RWPE1 (cell line): Measurements from ENCODE around the gene ADAM12.

ENCODE experiments used
- CTCF ChIA-PET: fragments of 350-600 bp; sonication (Branson Sonifier 250); formaldehyde crosslinking; extraction: SDS; loops from one replicate; lab custom pipeline; 2021; lab: Yijun Ruan, JAX
- POLR2A ChIA-PET: fragments of 400-600 bp; formaldehyde crosslinking; extraction: SDS; loops from one replicate; lab custom pipeline; 2020; ENCODE audit warnings: antibody characterized with exemption; ENCODE audit not compliant: low non-redundant PET; lab: Yijun Ruan, JAX
- DNase-seq: peaks from one replicate; pipeline ENCODE4 v3.0.0; 2012; ENCODE audit warnings: low spot score
- H3K27ac ChIP-seq: fragments of 450-650 bp; 2 replicates; pipeline ENCODE4 v1.5.1; 2017
- CTCF ChIP-seq: fragments of 450-650 bp; conservative IDR thresholded peaks from 2 replicates; pipeline ENCODE4 v1.5.1; 2017; ENCODE audit warnings: low read depth, mild to moderate bottlenecking

ADAM12 gene

GRCh38 chr10:126226205-126226604 lies 162.1 kb downstream of the ADAM12 start:
- TF ChIP-seq CTCF = no peak
- ChIA-PET CTCF (interaction anchor here (0.7 kb wide), 1 partner anchor 110 kb away, joined by 4 read pairs; no protein-coding TSS in a partner anchor), POLR2A (no interaction called here)
- no peak overlapping the region for H3K27ac ChIP-seq
- DNase-seq = no peak

DNA sequence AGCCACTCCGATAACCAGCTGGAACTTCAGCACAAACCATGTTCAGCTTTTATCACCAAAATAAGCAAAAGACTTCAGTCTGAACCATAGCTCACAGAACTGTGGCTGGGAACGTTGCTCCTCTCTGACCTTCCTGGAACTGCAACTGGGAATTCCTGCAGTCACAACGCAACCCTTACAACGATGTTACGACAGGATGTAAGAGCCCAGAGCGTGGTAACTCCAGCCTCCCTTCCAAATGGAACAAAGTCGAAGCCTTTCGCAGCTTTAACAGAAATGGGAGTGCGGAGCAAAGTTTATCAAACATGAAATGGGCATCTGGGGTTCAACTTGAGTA lies 162.6 kb downstream of the ADAM12 start:
- ChIA-PET CTCF (no interaction called here), POLR2A (no interaction called here)
- no peak for DNase-seq
- H3K27ac ChIP-seq = no peak overlapping the region
- no peak for TF ChIP-seq CTCF

DNA sequence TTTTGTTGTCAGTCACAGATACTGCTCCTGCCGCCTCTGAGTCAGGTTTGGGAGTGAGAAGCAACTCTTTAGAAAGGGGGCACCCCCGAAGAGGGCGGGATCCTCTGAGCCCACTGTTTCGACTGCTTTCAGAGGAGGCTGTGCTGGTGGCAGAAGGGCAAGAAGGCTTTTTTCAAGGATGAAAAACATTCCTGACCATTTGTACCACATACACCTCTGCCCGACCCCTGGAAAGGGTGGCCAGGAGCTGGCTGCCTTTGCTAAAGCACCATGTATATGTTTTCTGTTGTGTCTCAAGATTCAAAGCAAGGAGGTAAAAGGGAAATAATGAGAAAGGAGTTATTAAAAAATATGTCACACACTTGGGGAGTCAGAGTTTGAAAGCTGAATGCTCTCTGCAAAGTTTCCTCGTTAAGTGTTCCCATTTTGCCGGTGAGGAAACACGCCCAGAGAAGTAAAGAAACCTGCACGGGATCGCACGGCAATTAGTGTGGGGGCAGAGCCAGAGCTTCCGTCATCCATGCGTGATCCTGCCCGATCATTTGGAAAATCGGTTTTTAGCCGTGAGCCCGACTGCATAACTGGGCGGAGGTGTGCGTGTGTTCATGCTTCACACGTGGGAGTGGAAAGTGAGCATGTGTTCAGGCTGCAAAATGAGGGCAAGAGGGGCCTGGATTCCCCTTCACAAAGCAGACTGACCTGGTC lies 163.2 kb downstream of the ADAM12 start:
- H3K27ac ChIP-seq = no peak overlapping the region
- POLR2A ChIA-PET = no interaction called here
- DNase-seq = no peak
- CTCF ChIA-PET = interaction anchor here (0.7 kb wide), 1 partner anchor 939 kb away, joined by 3 read pairs; no protein-coding TSS in a partner anchor
- TF ChIP-seq CTCF = no peak

DNA sequence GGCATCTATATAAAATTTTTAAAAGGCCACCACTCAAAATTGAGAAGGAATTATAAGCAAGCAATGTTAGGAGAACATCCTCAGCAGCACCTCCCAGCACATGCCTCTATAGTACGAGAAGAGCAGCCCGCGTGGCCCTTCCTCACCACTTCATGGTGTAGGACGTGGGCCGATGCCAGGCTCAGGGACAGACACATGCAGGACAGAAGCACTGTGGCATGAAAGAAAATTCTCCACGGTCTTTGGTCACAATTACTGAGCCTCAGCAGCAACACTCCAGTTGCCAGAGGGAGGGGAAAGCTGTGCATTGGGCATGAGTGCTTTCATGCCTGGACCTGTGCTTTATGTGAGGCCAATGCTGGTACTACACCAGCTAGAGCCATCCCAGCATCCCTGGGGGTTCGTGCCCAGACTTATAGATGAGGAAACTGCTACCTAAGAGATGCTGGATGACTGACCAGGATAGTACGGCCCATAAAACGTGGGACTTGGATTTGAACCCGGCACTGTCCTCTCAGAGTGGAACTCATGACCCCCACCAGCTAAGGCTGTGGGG lies 164.7 kb downstream of the ADAM12 start:
- no peak for DNase-seq
- TF ChIP-seq CTCF = no peak
- no peak overlapping the region for H3K27ac ChIP-seq
- POLR2A ChIA-PET = no interaction called here
- CTCF ChIA-PET = interaction anchor here (0.6 kb wide), 1 partner anchor 150 kb away, joined by 3 read pairs; no protein-coding TSS in a partner anchor

DNA sequence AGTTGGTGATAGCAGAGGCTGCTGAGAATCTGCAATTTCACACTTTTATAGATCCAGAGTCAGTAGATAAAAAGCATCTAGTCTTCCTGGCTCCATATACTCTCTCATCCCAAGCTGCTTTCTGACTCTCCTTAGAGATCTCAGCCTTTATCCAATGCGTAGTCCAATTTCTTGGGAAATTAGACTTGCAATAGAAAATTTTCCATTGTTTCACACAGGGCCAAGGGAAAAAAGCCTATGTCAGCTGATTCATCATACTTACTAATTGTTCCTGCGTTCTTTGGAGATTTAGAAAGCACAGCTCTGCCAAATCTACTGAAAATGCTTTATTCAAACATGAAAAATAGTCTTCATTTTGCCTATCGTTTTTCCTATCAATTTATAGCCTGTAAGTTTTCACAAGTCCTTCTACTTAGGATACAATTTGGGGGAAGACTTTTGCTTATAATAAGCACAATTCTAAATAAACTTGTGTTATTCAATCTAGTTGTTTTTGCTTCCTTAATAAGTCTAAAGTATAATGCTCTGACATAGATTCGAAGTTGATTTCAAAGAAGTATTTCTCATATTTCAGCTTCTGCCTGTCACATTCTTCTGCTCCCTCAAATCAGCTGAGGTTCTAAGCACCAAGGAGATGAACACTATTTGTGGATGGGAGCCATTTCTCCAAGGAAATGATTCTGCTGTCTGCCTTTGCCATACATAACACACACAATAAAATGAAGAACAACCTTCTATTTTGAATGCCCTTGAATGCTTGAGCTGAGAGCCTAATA lies 165.4 kb downstream of the ADAM12 start:
- TF ChIP-seq CTCF = no peak
- CTCF ChIA-PET = interaction anchor here (0.6 kb wide), 1 partner anchor 150 kb away, joined by 3 read pairs; no protein-coding TSS in a partner anchor
- H3K27ac ChIP-seq = no peak overlapping the region
- POLR2A ChIA-PET = no interaction called here
- no peak for DNase-seq

DNA sequence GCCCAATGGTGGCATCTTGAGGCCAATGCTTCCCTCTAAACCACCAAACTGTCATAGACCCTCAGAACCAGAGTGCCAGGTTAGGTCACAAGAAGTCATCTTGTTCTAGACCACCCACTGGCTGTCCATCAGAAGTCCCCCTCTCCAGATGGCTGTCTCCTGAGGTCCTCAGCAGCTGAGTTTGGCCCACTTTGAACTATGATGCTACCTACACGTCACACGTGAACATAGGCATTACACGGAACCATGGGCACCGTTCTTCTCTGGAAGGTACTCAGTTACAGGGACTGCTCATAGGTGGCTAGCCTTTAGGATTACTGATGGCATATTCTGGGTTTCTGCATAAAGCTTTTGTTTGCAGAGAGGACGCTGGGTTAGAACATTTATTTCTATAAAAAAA lies 166.4 kb downstream of the ADAM12 start:
- DNase-seq = no peak
- no peak overlapping the region for H3K27ac ChIP-seq
- ChIA-PET POLR2A (no interaction called here), CTCF (no interaction called here)
- TF ChIP-seq CTCF = no peak
